Ovary (tissue), 9 donors: ENCODE data around the gene CRIM1. TPM values are rescaled to one million over a fixed set of nuclear protein-coding genes. Genes with fewer than 3 reads are reported as not detected.

ENCODE experiments used
- DNase-seq, 5 donors: peaks; one replicate each; pipeline ENCODE4 v3.0.0-alpha.2; 2019 to 2020
- H3K27ac ChIP-seq, 2 donors: fragments of 200-600 bp; one replicate each; pipeline versions ENCODE4 v1.5.1 to v1.8.0; 2019 to 2022
- H3K27me3 ChIP-seq: fragments of 200-600 bp; one replicate; pipeline ENCODE4 v1.8.0; 2022
- H3K36me3 ChIP-seq: fragments of 200-600 bp; sonication (generic); one replicate; pipeline ENCODE4 v1.5.1; 2019
- H3K4me1 ChIP-seq: one replicate; pipeline ENCODE4 v1.8.1; 2013; ENCODE audit warnings: mild to moderate bottlenecking, moderate library complexity; ENCODE audit not compliant: insufficient read depth
- H3K4me3 ChIP-seq: fragments of 200-600 bp; sonication (generic); one replicate; pipeline ENCODE4 v1.5.1; 2017
- H3K9me3 ChIP-seq, 2 donors: fragments of 200-600 bp in 1 of 2; sonication (generic) in 1 of 2; one replicate each; pipeline versions ENCODE4 v1.5.1 to v1.8.1; 2013 to 2019; ENCODE audit warnings: mild to moderate bottlenecking in 1 of 2, moderate library complexity in 1 of 2
- EP300 ChIP-seq: sonication (generic); formaldehyde crosslinking; IDR thresholded peaks from one replicate; pipeline ENCODE4 v1.6.1; 2017; ENCODE audit warnings: antibody characterized with exemption
- POLR2A ChIP-seq: fragments of 450-650 bp; IDR thresholded peaks from one replicate; pipeline ENCODE4 v1.6.1; 2017; ENCODE audit warnings: antibody characterized with exemption, mild to moderate bottlenecking, moderate library complexity
- WGBS, 3 donors: extraction: QIAGEN DNeasy Blood & Tissue Kit in 1 of 3; methylation state at CpG; one replicate each; pipeline versions ENCODE4 v1.1.5 to v1.1.7; 2013 to 2017; 5-methylcytosine and 5-hydroxymethylcytosine counted together
- intact Hi-C, 4 donors: fragments of 100-400 bp; cut with DNase I; formaldehyde crosslinking; loops; one replicate each; pipeline versions ENCODE4 v1.11.0 to v1.15.1; 2022 to 2023
- polyA plus RNA-seq, 2 donors: library from polyadenylated mRNA; stranded (reverse); fragments of 200-250 nt in 1 of 2; fragments of 350-450 nt in 1 of 2; fragmentation: Illumina TruSeq in 1 of 2; extraction: RNeasy Lipid Tissue Mini Kit (QIAGEN cat#74804) in 1 of 2; gene quantifications; one replicate each; pipeline ENCODE4 v1.2.3, GENCODE V29; 2013 to 2014
- total RNA-seq, 7 donors: library from RNA; depleted of rRNA in 2 of 7; stranded (reverse); fragments of >200 nt in 2 of 7; fragmentation: NEBNext Ultra II Directional in 3 of 7; extraction: Animal tissue kit (Norgen Biotek cat#: 25700) in 3 of 7; gene quantifications; one replicate each; pipeline versions ENCODE4 v1.1.0 to v1.2.4, GENCODE V29; 2016 to 2023
- TF ChIP-seq, protein P1 (sequence below), 3 donors: fragments of 450-650 bp in 2 of 3; fragments of 200-600 bp in 1 of 3; IDR thresholded peaks; one replicate each; pipeline versions ENCODE4 v1.5.1 to v1.8.0; 2016 to 2022; ENCODE audit warnings: antibody characterized with exemption in 3 of 3, mild to moderate bottlenecking in 1 of 3
- donor health status: DM: no; HTN: no; CAD: no; lungs with moderate emphysema.
- donor health status: DM: no; HTN: no; CAD: no.
- donor health status: Bipolar disorder and iron deficiency.
- donor health status: DM: yes; HTN: yes; CAD: no.
- donor health status: DM: no; HTN: no; CAD: no.
- donor health status: DM: yes; HTN: yes; CAD: no.

Gene CRIM1
- total and polyA plus RNA-seq, 9 donors: 38.4 to 134 (median 65.0) TPM

DNA sequence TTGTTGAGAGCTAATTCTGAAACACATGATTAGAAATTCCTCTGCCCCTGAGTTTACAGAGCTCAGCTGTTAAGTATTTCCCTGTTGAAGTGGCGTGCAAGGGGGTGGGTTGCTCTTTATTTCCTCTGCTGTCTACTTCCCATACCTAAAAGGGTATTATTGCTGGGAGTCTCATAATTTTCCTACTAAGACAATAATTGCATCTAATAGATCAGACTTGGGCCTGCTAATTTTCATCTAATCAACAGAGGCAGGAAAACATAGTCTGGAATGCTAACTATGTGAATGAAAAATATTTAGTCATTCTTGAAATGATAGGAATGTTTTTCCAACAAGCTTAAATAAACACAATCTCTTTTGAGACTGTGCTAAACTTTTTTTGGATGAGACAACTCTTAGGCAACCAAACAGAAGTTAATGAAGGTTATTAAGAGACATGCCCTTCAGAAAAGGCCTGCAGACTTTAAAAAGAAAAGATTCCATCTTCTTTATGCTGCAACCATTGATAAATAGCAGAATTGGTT, 131.0 kb downstream of the CRIM1 start:
- no peak for DNase-seq
- intact Hi-C loops: no loop called here
- no peak overlapping the region for H3K27ac ChIP-seq
- WGBS, 3 donors: 11 to 29% (median 19%) methylated on average over 1 of the region's 1 CpG
- TF ChIP-seq EP300 (no peak), POLR2A (no peak)
- TF ChIP-seq, protein P1, sequence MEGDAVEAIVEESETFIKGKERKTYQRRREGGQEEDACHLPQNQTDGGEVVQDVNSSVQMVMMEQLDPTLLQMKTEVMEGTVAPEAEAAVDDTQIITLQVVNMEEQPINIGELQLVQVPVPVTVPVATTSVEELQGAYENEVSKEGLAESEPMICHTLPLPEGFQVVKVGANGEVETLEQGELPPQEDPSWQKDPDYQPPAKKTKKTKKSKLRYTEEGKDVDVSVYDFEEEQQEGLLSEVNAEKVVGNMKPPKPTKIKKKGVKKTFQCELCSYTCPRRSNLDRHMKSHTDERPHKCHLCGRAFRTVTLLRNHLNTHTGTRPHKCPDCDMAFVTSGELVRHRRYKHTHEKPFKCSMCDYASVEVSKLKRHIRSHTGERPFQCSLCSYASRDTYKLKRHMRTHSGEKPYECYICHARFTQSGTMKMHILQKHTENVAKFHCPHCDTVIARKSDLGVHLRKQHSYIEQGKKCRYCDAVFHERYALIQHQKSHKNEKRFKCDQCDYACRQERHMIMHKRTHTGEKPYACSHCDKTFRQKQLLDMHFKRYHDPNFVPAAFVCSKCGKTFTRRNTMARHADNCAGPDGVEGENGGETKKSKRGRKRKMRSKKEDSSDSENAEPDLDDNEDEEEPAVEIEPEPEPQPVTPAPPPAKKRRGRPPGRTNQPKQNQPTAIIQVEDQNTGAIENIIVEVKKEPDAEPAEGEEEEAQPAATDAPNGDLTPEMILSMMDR (IDR thresholded peaks at IDR 0.05): no peak
- no peaks in the 10 kb centered on the region for H3K9me3 ChIP-seq
- H3K4me3 ChIP-seq: no peak overlapping the region
- peaks cover 8% of the 10 kb centered on the region for H3K4me1 ChIP-seq
- H3K27me3 ChIP-seq: no peaks in the 10 kb centered on the region
- no peaks in the 10 kb centered on the region for H3K36me3 ChIP-seq

DNA sequence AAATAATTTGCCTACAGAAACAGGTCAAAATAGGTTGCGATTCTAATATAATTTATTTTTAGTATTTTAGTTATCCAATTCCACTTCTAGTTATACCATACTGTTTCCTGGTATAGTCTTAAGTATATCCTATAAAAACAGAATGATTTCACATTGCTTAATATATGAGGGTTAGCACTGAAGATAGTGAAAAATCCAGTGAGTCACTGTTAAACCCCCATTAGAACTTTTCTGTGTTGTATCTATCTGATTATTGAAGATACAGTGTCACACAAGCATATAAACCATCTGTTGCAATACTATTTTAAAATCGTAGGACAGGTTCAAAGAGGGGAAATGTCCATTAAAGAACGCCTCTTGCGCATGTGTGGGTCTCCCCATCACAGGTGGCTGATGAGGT, 132.4 kb downstream of the CRIM1 start:
- Histone ChIP-seq H3K27me3 (no peaks in the 10 kb centered on the region), H3K9me3 (no peaks in the 10 kb centered on the region), H3K4me3 (no peak overlapping the region), H3K27ac (no peak overlapping the region), H3K36me3 (no peaks in the 10 kb centered on the region), H3K4me1 (peaks cover 10% of the 10 kb centered on the region)
- TF ChIP-seq, protein P1 (IDR thresholded peaks at IDR 0.05): no peak
- TF ChIP-seq EP300 (no peak), POLR2A (no peak)
- WGBS, 3 donors: 93 to 97% (median 95%) methylated on average over 4 of the region's 4 CpGs
- DNase-seq: no peak
- intact Hi-C loops: no loop called here

GRCh38 chr2:36489281-36489680, 133.7 kb downstream of the CRIM1 start:
- H3K27ac ChIP-seq: no peak overlapping the region
- H3K4me1 ChIP-seq: peaks cover 10% of the 10 kb centered on the region
- no peaks in the 10 kb centered on the region for H3K36me3 ChIP-seq
- DNase-seq: no peak
- H3K4me3 ChIP-seq: no peak overlapping the region
- TF ChIP-seq EP300 (no peak), POLR2A (no peak)
- TF ChIP-seq, protein P1 (IDR thresholded peaks at IDR 0.05): no peak
- no peaks in the 10 kb centered on the region for H3K27me3 ChIP-seq
- 67 to 81% (median 80%) methylated on average over 5 of the region's 5 CpGs for WGBS, 3 donors
- H3K9me3 ChIP-seq: no peaks in the 10 kb centered on the region
- intact Hi-C loops: no loop called here

DNA sequence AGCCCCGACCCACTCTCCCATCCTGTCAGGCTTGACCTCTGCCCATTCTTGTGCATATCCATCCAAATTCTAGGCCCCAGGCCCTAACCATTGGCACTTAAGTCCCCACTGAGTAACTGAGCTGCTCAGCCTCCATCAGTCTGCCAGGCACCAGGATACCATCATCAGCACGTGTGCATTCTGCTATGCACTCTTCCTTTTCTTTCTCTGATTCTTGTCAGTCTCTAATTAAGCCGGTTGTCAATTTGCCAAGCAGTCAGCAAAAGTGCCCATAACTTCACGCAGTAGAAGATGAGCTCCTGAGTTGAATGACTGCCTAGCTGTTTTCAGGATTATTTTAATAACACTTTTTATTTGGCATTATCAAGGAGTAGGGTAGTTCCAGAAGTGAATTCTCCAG, 135.2 kb downstream of the CRIM1 start:
- Histone ChIP-seq H3K27me3 (no peaks in the 10 kb centered on the region), H3K36me3 (no peaks in the 10 kb centered on the region), H3K4me3 (no peak overlapping the region), H3K9me3 (no peaks in the 10 kb centered on the region), H3K27ac (no peak overlapping the region), H3K4me1 (peaks cover 4% of the 10 kb centered on the region)
- 74 to 86% (median 79%) methylated on average over 4 of the region's 4 CpGs for WGBS, 3 donors
- no peak for DNase-seq
- intact Hi-C loops: loop anchor here in 1 of 4 donors (10.0 kb wide), 1 partner anchor 126 kb away; no protein-coding TSS in a partner anchor
- TF ChIP-seq EP300: no peak
- TF ChIP-seq, protein P1 (IDR thresholded peaks at IDR 0.05): no peak
- no peak for TF ChIP-seq POLR2A
